ENCODE results near the gene UBLCP1.

The UBLCP1 gene

GRCh38 chr5:159311063-159311462, 48.0 kb downstream of the UBLCP1 start:
- DNase-seq (no peak), ATAC-seq (replicated peaks) (no peak)
- Mint-ChIP-seq H3K9me3 (no peaks in the 10 kb centered on the region), H3K27ac (no peak overlapping the region), H3K4me1 (peaks cover 14 to 17% of the 10 kb centered on the region in 2 donors), H3K36me3 (no peaks in the 10 kb centered on the region), H3K27me3 (peaks cover 0 to 4% of the 10 kb centered on the region in 2 donors), H3K4me3 (peak overlapping the region; percentile 72 to 77)

GRCh38 chr5:159313197-159313596, 50.1 kb downstream of the UBLCP1 start:
- ATAC-seq (replicated peaks) (no peak), DNase-seq (no peak)
- H3K27me3 Mint-ChIP-seq, result peaks cover 0 to 4% of the 10 kb centered on the region in 2 donors
- no peak overlapping the region for H3K4me3 Mint-ChIP-seq
- H3K9me3 Mint-ChIP-seq, result no peaks in the 10 kb centered on the region
- H3K36me3 Mint-ChIP-seq, result no peaks in the 10 kb centered on the region
- peaks cover 10% of the 10 kb centered on the region in 2 donors for H3K4me1 Mint-ChIP-seq
- no peak overlapping the region for H3K27ac Mint-ChIP-seq

- H3K4me3 Mint-ChIP-seq, result no peak overlapping the region
- H3K9me3 Mint-ChIP-seq, result no peaks in the 10 kb centered on the region
- no peak for DNase-seq
- peaks cover 0 to 4% of the 10 kb centered on the region in 2 donors for H3K27me3 Mint-ChIP-seq
- no peak overlapping the region for H3K27ac Mint-ChIP-seq
- no peaks in the 10 kb centered on the region for H3K4me1 Mint-ChIP-seq
- no peaks in the 10 kb centered on the region for H3K36me3 Mint-ChIP-seq
- peak; percentile 80 to 83 for ATAC-seq (replicated peaks)
These were observed 53.7 kb downstream of the UBLCP1 start for GRCh38 chr5:159316519-159317383.

- Mint-ChIP-seq H3K4me1 (no peaks in the 10 kb centered on the region), H3K27me3 (peaks cover 0 to 4% of the 10 kb centered on the region in 2 donors), H3K9me3 (no peaks in the 10 kb centered on the region), H3K27ac (no peak overlapping the region), H3K4me3 (no peak overlapping the region), H3K36me3 (no peaks in the 10 kb centered on the region)
- DNase-seq (no peak), ATAC-seq (replicated peaks) (no peak)
These were observed 54.8 kb downstream of the UBLCP1 start for GRCh38 chr5:159317849-159318248.

GRCh38 chr5:159318448-159318847, 55.4 kb downstream of the UBLCP1 start:
- Mint-ChIP-seq H3K27me3 (peaks cover 0 to 4% of the 10 kb centered on the region in 2 donors), H3K9me3 (no peaks in the 10 kb centered on the region), H3K4me3 (no peak overlapping the region), H3K27ac (no peak overlapping the region), H3K4me1 (no peaks in the 10 kb centered on the region), H3K36me3 (no peaks in the 10 kb centered on the region)
- no peak for DNase-seq
- no peak for ATAC-seq (replicated peaks)

GRCh38 chr5:159319363-159319762, 56.3 kb downstream of the UBLCP1 start:
- H3K9me3 Mint-ChIP-seq, result no peaks in the 10 kb centered on the region

GRCh38 chr5:159319832-159320231, 56.7 kb downstream of the UBLCP1 start:
- ATAC-seq (replicated peaks) (no peak), DNase-seq (no peak)
- Mint-ChIP-seq H3K27ac (no peak overlapping the region), H3K4me3 (no peak overlapping the region), H3K36me3 (no peaks in the 10 kb centered on the region), H3K9me3 (no peaks in the 10 kb centered on the region), H3K27me3 (no peaks in the 10 kb centered on the region), H3K4me1 (no peaks in the 10 kb centered on the region)

More at GRCh38 chr5:159319363-159319762, 56.3 kb downstream of the UBLCP1 start:
- DNase-seq, result no peak
- Mint-ChIP-seq H3K4me3 (no peak overlapping the region), H3K4me1 (no peaks in the 10 kb centered on the region), H3K27me3 (no peaks in the 10 kb centered on the region), H3K27ac (no peak overlapping the region), H3K36me3 (no peaks in the 10 kb centered on the region)
- no peak for ATAC-seq (replicated peaks)

- no peak for ATAC-seq (replicated peaks)
- peaks cover 0 to 3% of the 10 kb centered on the region in 2 donors for H3K27me3 Mint-ChIP-seq
- no peaks in the 10 kb centered on the region for H3K4me1 Mint-ChIP-seq
These were observed 59.1 kb downstream of the UBLCP1 start for GRCh38 chr5:159322180-159322579.

GRCh38 chr5:159324102-159324755, 61.1 kb downstream of the UBLCP1 start:
- no peak overlapping the region for H3K4me3 Mint-ChIP-seq
- ATAC-seq (replicated peaks) (no peak), DNase-seq (no peak)
- no peak overlapping the region for H3K27ac Mint-ChIP-seq
- no peaks in the 10 kb centered on the region for H3K4me1 Mint-ChIP-seq
- no peaks in the 10 kb centered on the region for H3K36me3 Mint-ChIP-seq
- H3K27me3 Mint-ChIP-seq, result peaks cover 0 to 3% of the 10 kb centered on the region in 2 donors
- H3K9me3 Mint-ChIP-seq, result no peaks in the 10 kb centered on the region

More at GRCh38 chr5:159322180-159322579, 59.1 kb downstream of the UBLCP1 start:
- Mint-ChIP-seq H3K9me3 (no peaks in the 10 kb centered on the region), H3K27ac (no peak overlapping the region), H3K4me3 (no peak overlapping the region), H3K36me3 (no peaks in the 10 kb centered on the region)
- DNase-seq, result no peak

GRCh38 chr5:159324986-159325385, 61.9 kb downstream of the UBLCP1 start:
- H3K4me1 Mint-ChIP-seq, result no peaks in the 10 kb centered on the region
- no peak overlapping the region for H3K4me3 Mint-ChIP-seq
- DNase-seq (no peak), ATAC-seq (replicated peaks) (no peak)
- peaks cover 0 to 3% of the 10 kb centered on the region in 2 donors for H3K27me3 Mint-ChIP-seq
- no peaks in the 10 kb centered on the region for H3K9me3 Mint-ChIP-seq
- H3K27ac Mint-ChIP-seq, result no peak overlapping the region
- no peaks in the 10 kb centered on the region for H3K36me3 Mint-ChIP-seq

GRCh38 chr5:159330131-159330800, 67.2 kb downstream of the UBLCP1 start, which contains the start of gene IL12B:
Gene IL12B, minus strand, starts transcription at chr5:159330487. Its CDS starts 3,705 bp downstream, at chr5:159326782.
- no peaks in the 10 kb centered on the region for H3K36me3 Mint-ChIP-seq
- no peak for DNase-seq

GRCh38 chr5:159331093-159331973, 68.2 kb downstream of the UBLCP1 start:
- Mint-ChIP-seq H3K4me3 (peak overlapping the region; percentile 79 to 81), H3K9me3 (no peaks in the 10 kb centered on the region), H3K36me3 (no peaks in the 10 kb centered on the region), H3K27ac (peak overlapping the region; percentile 91), H3K27me3 (peaks cover 0 to 3% of the 10 kb centered on the region in 2 donors), H3K4me1 (peaks cover 29 to 40% of the 10 kb centered on the region in 2 donors)
- peak; percentile 64 to 65 for ATAC-seq (replicated peaks)
- peak; percentile 59 for DNase-seq

More at GRCh38 chr5:159330131-159330800, 67.2 kb downstream of the UBLCP1 start, which contains the start of gene IL12B:
- Mint-ChIP-seq H3K4me1 (peaks cover 29 to 38% of the 10 kb centered on the region in 2 donors), H3K27me3 (peaks cover 0 to 3% of the 10 kb centered on the region in 2 donors), H3K27ac (no peak within 1 kb of the TSS), H3K9me3 (no peaks in the 10 kb centered on the region), H3K4me3 (peak within 1 kb of the TSS; percentile 49 to 81)
- no peak for ATAC-seq (replicated peaks)

GRCh38 chr5:159332800-159333544, 69.9 kb downstream of the UBLCP1 start:
- H3K27me3 Mint-ChIP-seq, result no peaks in the 10 kb centered on the region

More at GRCh38 chr5:159332800-159333544, 69.9 kb downstream of the UBLCP1 start:
- peaks cover 37 to 56% of the 10 kb centered on the region in 2 donors for H3K4me1 Mint-ChIP-seq
- H3K36me3 Mint-ChIP-seq, result no peaks in the 10 kb centered on the region
- ATAC-seq (replicated peaks), result peak; percentile 87
- peaks cover 0 to 5% of the 10 kb centered on the region in 2 donors for H3K9me3 Mint-ChIP-seq
- peak; percentile 65 for DNase-seq
- H3K27ac Mint-ChIP-seq, result peak overlapping the region; percentile 25
- H3K4me3 Mint-ChIP-seq, result peak overlapping the region; percentile 10 to 37

Measured in stimulated activated naive B cell treated with anti-CD40 and anti-IgM and Interleukin-4, amounts not matched to agents 10 μg/mL and 1 μg/mL and 100 μg/mL, for 72 hours (primary cell).